ENCODE data around the gene ARMC5.
"Not testable (repeated sequence)": the region's sequence is repeated elsewhere in the genome, so short reads cannot be mapped to it uniquely, and the experiment has no call there.

ARMC5 gene

GRCh38 chr16:31499928-31500327, 40.6 kb downstream of the ARMC5 start:
- DNase-seq (ENCODE audit: low read depth), result no peak

- DNase-seq (ENCODE audit: low read depth), result no peak
Measured at GRCh38 chr16:31501226-31501965, 42.1 kb downstream of the ARMC5 start.

- DNase-seq (ENCODE audit: low read depth), result no peak
Measured at GRCh38 chr16:31501966-31502348, 42.7 kb downstream of the ARMC5 start.

- no peak for DNase-seq (ENCODE audit: low read depth)
Measured at GRCh38 chr16:31502981-31503380, 43.7 kb downstream of the ARMC5 start.

- DNase-seq (ENCODE audit: low read depth), result not testable (repeated sequence)
Measured at GRCh38 chr16:31503555-31503954, 44.3 kb downstream of the ARMC5 start.

GRCh38 chr16:31504159-31504558, 44.9 kb downstream of the ARMC5 start:
- DNase-seq (ENCODE audit: low read depth), result no peak

GRCh38 chr16:31505483-31505882, 46.2 kb downstream of the ARMC5 start:
- DNase-seq (ENCODE audit: low read depth), result no peak

- no peak for DNase-seq (ENCODE audit: low read depth)
Measured at GRCh38 chr16:31507617-31507928, 48.3 kb downstream of the ARMC5 start.

GRCh38 chr16:31507929-31508705, 48.8 kb downstream of the ARMC5 start, which contains the start of gene RUSF1:
TSS of gene RUSF1 (minus strand) at chr16:31508391. CDS start at chr16:31508373, 18 bp downstream.
- DNase-seq (ENCODE audit: low read depth), result peak; percentile 60

- no peak for DNase-seq (ENCODE audit: low read depth)
Measured at GRCh38 chr16:31508706-31509195, 49.5 kb downstream of the ARMC5 start.

GRCh38 chr16:31513126-31513525, 53.8 kb downstream of the ARMC5 start:
- DNase-seq (ENCODE audit: low read depth), result no peak

GRCh38 chr16:31513884-31514283, 54.6 kb downstream of the ARMC5 start:
- no peak for DNase-seq (ENCODE audit: low read depth)

All from stimulated activated CD8-positive, alpha-beta memory T cell treated with anti-CD3 and anti-CD28 coated beads, Interleukin-12 subunit alpha, Interleukin-12 subunit beta, amount 100 ng/mL, for 1 hour (primary cell).